ENCODE measurements around the gene FCHO2.
"Not testable (repeated sequence)": the region's sequence is repeated elsewhere in the genome, so short reads cannot be mapped to it uniquely, and the experiment has no call there.

The FCHO2 gene

GRCh38 chr5:72954389-72954788 lies 1.5 kb upstream of the FCHO2 start:
- no peak for DNase-seq (ENCODE audit: low read depth, low spot score)
- H3K4me3 ChIP-seq (ENCODE audit: low read length): no peak overlapping the region

- peak overlapping the region; percentile 57 for H3K4me3 ChIP-seq (ENCODE audit: low read length)
- no peak for DNase-seq (ENCODE audit: low read depth, low spot score)
Observed at GRCh38 chr5:72955143-72955767, 586 bp upstream of the FCHO2 start.

DNA sequence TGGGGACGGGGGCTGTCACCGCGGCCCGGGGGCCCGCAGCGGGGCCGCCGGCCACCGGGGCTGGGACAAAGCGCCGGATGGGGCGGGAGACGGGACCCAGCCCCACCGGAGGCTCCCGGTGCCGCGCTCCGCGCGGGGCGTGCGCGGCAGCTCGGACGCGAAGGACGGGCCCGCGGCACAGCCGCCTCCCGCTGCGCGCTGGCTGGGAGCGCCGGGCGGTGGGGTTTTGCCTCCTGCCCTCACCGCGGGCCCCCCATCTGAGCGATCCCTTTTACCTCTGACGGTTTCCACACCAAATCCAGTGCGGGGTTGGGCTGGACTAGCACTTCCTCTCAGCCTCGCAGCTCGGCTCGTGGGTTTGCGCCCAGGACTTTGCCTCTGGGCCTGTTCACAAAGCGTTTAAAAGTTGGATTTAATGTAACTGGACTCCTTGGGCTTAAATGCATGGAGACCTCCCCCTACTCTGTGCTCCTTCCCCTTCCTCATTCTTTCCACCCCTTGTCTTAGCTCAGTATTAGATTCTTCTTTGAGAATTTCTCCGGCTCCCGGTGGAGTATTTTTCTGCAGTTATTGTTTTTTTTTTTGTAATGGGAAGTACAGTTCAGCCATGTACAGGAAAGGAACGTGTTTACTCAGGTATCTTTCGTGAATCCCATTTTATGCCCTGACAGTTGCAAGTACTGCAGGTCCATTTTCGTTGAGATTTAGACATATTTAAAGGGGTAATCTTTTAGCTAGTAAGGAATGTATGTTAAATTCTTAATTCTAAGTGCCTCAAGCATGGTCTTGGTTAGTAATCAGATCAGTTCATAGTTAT lies 691 bp downstream of the FCHO2 start:
- no peak for DNase-seq (ENCODE audit: low read depth, low spot score)
- peak overlapping the region; percentile 57 for H3K4me3 ChIP-seq (ENCODE audit: low read length)

GRCh38 chr5:72957337-72957736 lies 1.5 kb downstream of the FCHO2 start:
- H3K4me3 ChIP-seq (ENCODE audit: low read length): no peak overlapping the region
- no peak for DNase-seq (ENCODE audit: low read depth, low spot score)

GRCh38 chr5:72959257-72959656 lies 3.4 kb downstream of the FCHO2 start:
- no peak for DNase-seq (ENCODE audit: low read depth, low spot score)
- H3K4me3 ChIP-seq (ENCODE audit: low read length): no peak overlapping the region

GRCh38 chr5:72974481-72974880 lies 18.6 kb downstream of the FCHO2 start:
- not testable (repeated sequence) for DNase-seq (ENCODE audit: low read depth, low spot score); H3K4me3 ChIP-seq (ENCODE audit: low read length)

- H3K4me3 ChIP-seq (ENCODE audit: low read length); DNase-seq (ENCODE audit: low read depth, low spot score): not testable (repeated sequence)
Observed at GRCh38 chr5:72976810-72977209, 21.0 kb downstream of the FCHO2 start.

DNA sequence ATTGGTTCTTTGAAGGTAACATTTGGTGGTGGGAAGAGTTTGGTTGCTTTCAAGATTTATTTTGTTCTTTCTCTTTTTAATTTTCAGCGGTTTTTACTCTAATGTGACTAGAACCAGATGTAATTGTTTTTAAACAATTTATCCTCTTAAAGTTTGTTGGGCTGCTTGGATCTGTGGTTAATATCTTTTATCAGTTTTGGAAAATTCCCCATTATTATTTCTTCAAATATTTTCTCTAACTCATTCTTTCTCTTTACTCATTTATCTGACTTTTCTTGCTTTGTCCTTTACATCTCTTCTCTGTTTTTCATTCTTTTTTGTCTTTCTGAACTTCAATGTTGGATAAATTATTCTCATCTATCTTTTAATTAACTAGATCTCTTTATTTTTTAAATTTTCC lies 29.9 kb downstream of the FCHO2 start:
- H3K4me3 ChIP-seq (ENCODE audit: low read length): no peak overlapping the region
- DNase-seq (ENCODE audit: low read depth, low spot score): no peak

GRCh38 chr5:72988769-72989168 lies 32.9 kb downstream of the FCHO2 start:
- no peak for DNase-seq (ENCODE audit: low read depth, low spot score)
- H3K4me3 ChIP-seq (ENCODE audit: low read length): no peak overlapping the region

DNA sequence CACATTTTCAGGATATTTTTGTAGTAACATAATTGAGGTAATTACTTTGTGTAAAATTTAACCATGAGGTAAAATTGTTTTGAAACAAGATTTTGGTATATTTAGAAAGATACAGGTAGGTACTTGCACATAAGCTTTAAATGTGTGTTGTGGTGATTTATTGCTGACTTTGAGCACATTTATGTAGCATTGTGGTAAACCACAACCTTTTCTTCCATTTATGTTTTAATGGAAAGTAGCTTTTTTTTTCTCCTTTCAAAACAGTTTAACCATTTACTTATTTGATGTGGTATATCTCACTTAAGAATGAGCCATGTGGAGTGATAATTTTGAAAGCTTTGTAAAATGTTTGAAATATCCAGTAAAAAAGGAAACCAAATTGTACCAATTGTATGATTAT lies 35.6 kb downstream of the FCHO2 start:
- peak; percentile 87 for DNase-seq (ENCODE audit: low read depth, low spot score)
- no peak overlapping the region for H3K4me3 ChIP-seq (ENCODE audit: low read length)

DNA sequence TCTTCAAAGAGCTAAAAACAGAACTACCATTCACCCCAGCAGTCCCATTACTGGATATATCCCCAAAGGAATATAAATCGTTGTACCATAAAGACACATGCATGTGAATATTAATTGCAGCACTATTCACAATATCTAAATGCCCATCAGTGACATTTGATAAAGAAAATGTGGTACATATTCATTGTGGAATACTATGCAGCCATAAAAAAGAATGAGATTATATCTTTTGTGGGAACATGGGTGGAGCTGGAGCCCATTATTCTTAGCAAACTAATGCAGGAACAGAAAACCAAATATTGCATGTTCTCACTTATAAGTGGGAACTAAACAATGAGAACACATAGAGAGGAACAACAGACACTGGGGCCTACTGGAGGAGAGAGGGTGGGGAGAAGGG lies 38.7 kb downstream of the FCHO2 start:
- no peak overlapping the region for H3K4me3 ChIP-seq (ENCODE audit: low read length)
- DNase-seq (ENCODE audit: low read depth, low spot score): no peak

GRCh38 chr5:72996632-72997031 lies 40.8 kb downstream of the FCHO2 start:
- H3K4me3 ChIP-seq (ENCODE audit: low read length): no peak overlapping the region
- DNase-seq (ENCODE audit: low read depth, low spot score): no peak

- no peak for DNase-seq (ENCODE audit: low read depth, low spot score)
- no peak overlapping the region for H3K4me3 ChIP-seq (ENCODE audit: low read length)
Observed at GRCh38 chr5:72999916-73000315, 44.1 kb downstream of the FCHO2 start.

GRCh38 chr5:73005886-73006285 lies 50.0 kb downstream of the FCHO2 start:
- no peak for DNase-seq (ENCODE audit: low read depth, low spot score)
- H3K4me3 ChIP-seq (ENCODE audit: low read length): no peak overlapping the region

DNA sequence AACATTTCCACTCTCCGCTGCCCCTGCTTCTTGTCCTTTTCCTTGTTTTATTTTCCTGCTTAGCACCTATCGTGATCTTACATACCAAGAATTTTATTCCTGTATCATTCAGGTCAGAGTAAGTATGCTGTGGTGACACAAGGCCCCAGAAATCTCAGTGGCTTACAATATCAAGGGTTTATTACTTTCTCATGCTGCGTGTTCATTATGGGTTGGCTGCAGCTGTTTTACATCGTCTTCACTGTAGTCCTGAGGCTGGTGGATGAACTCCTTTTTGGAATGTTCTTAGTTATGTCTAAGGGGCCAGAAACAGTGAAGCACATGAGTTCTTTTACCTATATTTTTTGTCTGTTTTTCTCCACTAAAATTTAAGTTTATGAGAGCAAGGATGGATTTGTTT lies 51.2 kb downstream of the FCHO2 start:
- no peak overlapping the region for H3K4me3 ChIP-seq (ENCODE audit: low read length)
- DNase-seq (ENCODE audit: low read depth, low spot score): no peak

- no peak overlapping the region for H3K4me3 ChIP-seq (ENCODE audit: low read length)
- no peak for DNase-seq (ENCODE audit: low read depth, low spot score)
Observed at GRCh38 chr5:73008831-73009230, 53.0 kb downstream of the FCHO2 start.

- not testable (repeated sequence) for H3K4me3 ChIP-seq (ENCODE audit: low read length); DNase-seq (ENCODE audit: low read depth, low spot score)
Observed at GRCh38 chr5:73011612-73012011, 55.8 kb downstream of the FCHO2 start.

- DNase-seq (ENCODE audit: low read depth, low spot score): no peak
- no peak overlapping the region for H3K4me3 ChIP-seq (ENCODE audit: low read length)
Observed at GRCh38 chr5:73018892-73019291, 63.1 kb downstream of the FCHO2 start.

GRCh38 chr5:73019766-73020165 lies 63.9 kb downstream of the FCHO2 start:
- no peak overlapping the region for H3K4me3 ChIP-seq (ENCODE audit: low read length)
- DNase-seq (ENCODE audit: low read depth, low spot score): no peak

GRCh38 chr5:73022471-73023169 lies 66.8 kb downstream of the FCHO2 start:
- no peak overlapping the region for H3K4me3 ChIP-seq (ENCODE audit: low read length)
- DNase-seq (ENCODE audit: low read depth, low spot score): no peak
